ENCODE results near the gene TESK2. TPM values are rescaled to one million over a fixed set of nuclear protein-coding genes. Genes with fewer than 3 reads are reported as not detected.

The TESK2 gene
- total and polyA plus RNA-seq, 2 of the 13 experiments (the other 11 are each of a cell fraction or from before 2014, with no cell fraction given), result 5.5 to 9.6 TPM

DNA sequence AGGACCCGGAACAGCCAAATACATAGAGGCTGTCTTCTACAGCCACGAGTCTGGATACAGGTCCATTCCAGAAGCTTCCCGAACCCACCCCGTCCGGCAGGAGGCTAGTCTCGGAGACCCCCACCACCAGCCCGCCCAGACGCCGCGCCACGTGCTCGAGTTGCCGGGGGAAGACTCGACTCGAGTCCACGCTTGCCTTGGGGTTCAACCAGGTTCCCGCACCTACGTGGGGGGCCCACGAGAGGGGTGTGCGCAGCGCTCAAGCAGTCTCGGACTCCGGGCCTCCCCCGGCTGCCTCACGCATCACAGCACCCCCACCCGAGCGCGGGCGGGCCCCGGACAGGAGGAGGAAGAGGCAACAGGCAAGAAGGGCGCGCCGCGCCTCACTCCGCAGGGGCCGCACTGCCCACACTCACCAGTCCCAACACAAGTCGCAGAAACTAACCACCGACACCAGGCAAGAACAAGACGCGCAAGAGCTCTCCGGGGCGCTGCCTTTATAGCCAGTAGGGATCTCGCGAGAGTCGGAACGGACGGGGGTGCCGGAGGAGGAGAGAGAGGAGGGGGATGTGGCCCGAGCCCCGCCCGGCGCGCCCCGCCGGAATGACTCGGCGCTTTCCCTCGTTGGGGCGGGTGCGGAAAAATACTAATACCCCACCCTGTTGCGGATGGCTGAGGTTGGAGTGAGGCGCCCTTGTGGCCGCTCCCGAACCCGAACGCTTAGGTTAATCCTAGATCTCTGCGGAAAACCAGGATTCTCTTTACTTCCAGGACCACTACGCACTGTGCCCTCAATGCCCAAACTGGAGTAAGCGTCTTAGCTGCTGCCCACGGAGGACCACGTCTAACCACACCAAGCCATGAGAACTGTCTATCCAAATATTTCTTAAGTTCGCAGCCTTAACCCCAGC is 30.7 kb upstream of the TESK2 start, which contains the start of gene PRDX1 (continued):
- TF ChIP-seq ZNF597 (CRISPR knock-in tag; IDR thresholded peaks at IDR 0.05) (peak; percentile 53; the same call in 1 of the 2 replicates), GLI4 (CRISPR knock-in tag; IDR thresholded peaks at IDR 0.05; ENCODE audit: borderline replicate concordance) (peak; percentile 35; the same call in 1 of the 2 replicates), RBM39 (IDR thresholded peaks at IDR 0.05; ENCODE audit: low read depth, low read length, poor library complexity, severe bottlenecking) (peak; percentile 100), ZBTB38 (CRISPR knock-in tag; IDR thresholded peaks at IDR 0.05) (peak; percentile 100), BCL6 (CRISPR knock-in tag; IDR thresholded peaks at IDR 0.05) (peak; percentile 71), ZFP36 (IDR thresholded peaks at IDR 0.05; ENCODE audit: borderline replicate concordance, low read depth, low read length, partially characterized antibody) (no peak), SNAI1 (CRISPR knock-in tag; IDR thresholded peaks at IDR 0.05; ENCODE audit: borderline replicate concordance) (peak; percentile 84; the same call in 1 of the 2 replicates), ZMAT3 (CRISPR knock-in tag; conservative IDR thresholded peaks at IDR 0.05) (peak; percentile 98), KLF11 (CRISPR knock-in tag; IDR thresholded peaks at IDR 0.05) (peak; percentile 99), ATF7-NPFF (CRISPR knock-in tag; IDR thresholded peaks at IDR 0.05; ENCODE audit: low read depth) (peak; percentile 92), DNMT3B (CRISPR knock-in tag; conservative IDR thresholded peaks at IDR 0.05) (peak; percentile 98), E2F2 (CRISPR knock-in tag; IDR thresholded peaks at IDR 0.05; ENCODE audit: borderline replicate concordance) (no peak), RCOR2 (CRISPR knock-in tag; IDR thresholded peaks at IDR 0.05) (0 out of 2 replicates have a peak, but pooled peaks have one; percentile 45), ZNF501 (CRISPR knock-in tag; IDR thresholded peaks at IDR 0.05) (peak; percentile 82), ZBTB21 (CRISPR knock-in tag; IDR thresholded peaks at IDR 0.05) (peak; percentile 41; the same call in 1 of the 2 replicates)
- TF ChIP-seq, protein P1, sequence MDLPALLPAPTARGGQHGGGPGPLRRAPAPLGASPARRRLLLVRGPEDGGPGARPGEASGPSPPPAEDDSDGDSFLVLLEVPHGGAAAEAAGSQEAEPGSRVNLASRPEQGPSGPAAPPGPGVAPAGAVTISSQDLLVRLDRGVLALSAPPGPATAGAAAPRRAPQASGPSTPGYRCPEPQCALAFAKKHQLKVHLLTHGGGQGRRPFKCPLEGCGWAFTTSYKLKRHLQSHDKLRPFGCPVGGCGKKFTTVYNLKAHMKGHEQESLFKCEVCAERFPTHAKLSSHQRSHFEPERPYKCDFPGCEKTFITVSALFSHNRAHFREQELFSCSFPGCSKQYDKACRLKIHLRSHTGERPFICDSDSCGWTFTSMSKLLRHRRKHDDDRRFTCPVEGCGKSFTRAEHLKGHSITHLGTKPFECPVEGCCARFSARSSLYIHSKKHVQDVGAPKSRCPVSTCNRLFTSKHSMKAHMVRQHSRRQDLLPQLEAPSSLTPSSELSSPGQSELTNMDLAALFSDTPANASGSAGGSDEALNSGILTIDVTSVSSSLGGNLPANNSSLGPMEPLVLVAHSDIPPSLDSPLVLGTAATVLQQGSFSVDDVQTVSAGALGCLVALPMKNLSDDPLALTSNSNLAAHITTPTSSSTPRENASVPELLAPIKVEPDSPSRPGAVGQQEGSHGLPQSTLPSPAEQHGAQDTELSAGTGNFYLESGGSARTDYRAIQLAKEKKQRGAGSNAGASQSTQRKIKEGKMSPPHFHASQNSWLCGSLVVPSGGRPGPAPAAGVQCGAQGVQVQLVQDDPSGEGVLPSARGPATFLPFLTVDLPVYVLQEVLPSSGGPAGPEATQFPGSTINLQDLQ (CRISPR knock-in tag; IDR thresholded peaks at IDR 0.05), result peak; percentile 84; the same call in 1 of the 2 replicates
- TF ChIP-seq, protein P2, sequence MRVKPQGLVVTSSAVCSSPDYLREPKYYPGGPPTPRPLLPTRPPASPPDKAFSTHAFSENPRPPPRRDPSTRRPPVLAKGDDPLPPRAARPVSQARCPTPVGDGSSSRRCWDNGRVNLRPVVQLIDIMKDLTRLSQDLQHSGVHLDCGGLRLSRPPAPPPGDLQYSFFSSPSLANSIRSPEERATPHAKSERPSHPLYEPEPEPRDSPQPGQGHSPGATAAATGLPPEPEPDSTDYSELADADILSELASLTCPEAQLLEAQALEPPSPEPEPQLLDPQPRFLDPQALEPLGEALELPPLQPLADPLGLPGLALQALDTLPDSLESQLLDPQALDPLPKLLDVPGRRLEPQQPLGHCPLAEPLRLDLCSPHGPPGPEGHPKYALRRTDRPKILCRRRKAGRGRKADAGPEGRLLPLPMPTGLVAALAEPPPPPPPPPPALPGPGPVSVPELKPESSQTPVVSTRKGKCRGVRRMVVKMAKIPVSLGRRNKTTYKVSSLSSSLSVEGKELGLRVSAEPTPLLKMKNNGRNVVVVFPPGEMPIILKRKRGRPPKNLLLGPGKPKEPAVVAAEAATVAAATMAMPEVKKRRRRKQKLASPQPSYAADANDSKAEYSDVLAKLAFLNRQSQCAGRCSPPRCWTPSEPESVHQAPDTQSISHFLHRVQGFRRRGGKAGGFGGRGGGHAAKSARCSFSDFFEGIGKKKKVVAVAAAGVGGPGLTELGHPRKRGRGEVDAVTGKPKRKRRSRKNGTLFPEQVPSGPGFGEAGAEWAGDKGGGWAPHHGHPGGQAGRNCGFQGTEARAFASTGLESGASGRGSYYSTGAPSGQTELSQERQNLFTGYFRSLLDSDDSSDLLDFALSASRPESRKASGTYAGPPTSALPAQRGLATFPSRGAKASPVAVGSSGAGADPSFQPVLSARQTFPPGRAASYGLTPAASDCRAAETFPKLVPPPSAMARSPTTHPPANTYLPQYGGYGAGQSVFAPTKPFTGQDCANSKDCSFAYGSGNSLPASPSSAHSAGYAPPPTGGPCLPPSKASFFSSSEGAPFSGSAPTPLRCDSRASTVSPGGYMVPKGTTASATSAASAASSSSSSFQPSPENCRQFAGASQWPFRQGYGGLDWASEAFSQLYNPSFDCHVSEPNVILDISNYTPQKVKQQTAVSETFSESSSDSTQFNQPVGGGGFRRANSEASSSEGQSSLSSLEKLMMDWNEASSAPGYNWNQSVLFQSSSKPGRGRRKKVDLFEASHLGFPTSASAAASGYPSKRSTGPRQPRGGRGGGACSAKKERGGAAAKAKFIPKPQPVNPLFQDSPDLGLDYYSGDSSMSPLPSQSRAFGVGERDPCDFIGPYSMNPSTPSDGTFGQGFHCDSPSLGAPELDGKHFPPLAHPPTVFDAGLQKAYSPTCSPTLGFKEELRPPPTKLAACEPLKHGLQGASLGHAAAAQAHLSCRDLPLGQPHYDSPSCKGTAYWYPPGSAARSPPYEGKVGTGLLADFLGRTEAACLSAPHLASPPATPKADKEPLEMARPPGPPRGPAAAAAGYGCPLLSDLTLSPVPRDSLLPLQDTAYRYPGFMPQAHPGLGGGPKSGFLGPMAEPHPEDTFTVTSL (CRISPR knock-in tag; IDR thresholded peaks at IDR 0.05; ENCODE audit: borderline replicate concordance), result no peak; the same call in 1 of the 2 replicates
